NCI-H2081 treated with DMSO at 0.1 percent for 48 hours (cell line): ENCODE results near the gene TM4SF4.
A peak's percentile ranks its signal among the peaks of the same experiment; 100 is the strongest.

ENCODE experiments used
- DNase-seq: peaks from one replicate; lab custom pipeline; 2025; lab: John Stamatoyannopoulos, UW

The TM4SF4 gene

DNA sequence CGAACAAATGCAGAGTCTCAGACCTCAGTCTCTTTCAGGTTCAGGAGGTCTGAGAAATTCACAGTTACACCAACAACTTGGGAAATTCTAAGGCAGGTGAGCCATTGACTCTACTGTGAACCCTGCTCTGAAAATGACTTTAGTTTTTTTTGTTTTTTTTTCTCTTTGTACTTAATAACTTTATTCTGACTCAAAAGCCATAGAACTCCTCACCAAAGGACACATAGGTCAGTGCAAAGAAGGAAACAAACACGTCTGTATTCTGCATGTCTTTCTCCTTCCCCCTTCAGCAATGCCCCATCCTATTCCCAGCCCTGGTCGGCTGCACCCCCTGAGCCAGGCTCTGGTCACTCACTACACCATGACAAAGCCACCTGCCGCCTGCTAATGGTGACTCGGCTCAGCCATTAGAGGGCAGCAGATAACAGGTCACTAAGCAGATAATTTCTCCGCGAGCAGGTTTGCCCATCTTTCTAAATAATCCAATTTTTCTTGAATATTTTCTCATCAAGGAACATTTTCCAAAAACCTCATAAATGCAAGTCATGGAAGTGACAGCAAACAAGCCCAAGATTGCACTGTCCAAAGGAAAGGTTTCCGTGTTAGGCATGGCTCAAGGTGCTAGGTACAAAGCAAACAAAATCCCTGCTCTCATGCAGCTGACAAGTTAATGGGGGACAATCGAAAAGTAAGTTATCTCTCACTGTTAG is 37.7 kb downstream of the TM4SF4 start:
- DNase-seq, result peak; percentile 45

DNA sequence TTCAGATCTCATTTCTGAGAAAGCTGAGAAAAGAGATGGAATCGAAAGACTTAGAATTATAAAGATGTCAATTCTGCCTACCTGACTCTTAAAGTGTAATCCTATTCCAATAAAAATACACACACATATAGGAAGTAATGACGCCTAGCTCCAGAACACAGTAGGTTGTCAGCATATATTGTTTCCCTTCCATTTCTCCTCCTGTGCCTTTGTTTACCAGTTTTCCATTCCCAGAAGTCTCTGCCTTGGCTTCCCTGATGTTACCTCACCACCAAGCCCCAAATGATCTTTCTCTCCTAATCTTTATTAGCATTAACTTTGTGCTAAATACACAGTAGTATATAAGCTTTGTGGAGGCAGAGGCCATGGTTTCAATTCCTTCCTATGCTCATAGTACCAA is 40.0 kb downstream of the TM4SF4 start:
- DNase-seq, result no peak

DNA sequence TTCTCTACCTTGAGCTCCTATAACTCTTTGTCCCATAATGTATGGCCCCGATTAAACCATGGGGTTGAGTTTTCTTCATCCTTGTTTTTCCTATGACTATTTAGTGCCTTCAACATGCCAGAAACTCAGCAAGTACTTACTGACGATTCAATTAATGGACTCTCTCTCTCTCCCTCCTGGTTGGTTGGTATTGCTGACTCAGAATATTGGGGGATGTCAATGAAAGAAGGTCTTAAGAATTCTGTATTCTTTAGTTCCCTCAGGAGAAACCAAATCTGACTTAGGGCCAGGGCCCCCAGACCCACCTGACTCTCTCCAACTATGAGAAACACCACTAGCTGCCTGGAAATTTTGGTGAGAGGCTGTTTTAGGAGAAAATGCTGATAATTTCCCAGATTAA is 40.8 kb downstream of the TM4SF4 start:
- no peak for DNase-seq

DNA sequence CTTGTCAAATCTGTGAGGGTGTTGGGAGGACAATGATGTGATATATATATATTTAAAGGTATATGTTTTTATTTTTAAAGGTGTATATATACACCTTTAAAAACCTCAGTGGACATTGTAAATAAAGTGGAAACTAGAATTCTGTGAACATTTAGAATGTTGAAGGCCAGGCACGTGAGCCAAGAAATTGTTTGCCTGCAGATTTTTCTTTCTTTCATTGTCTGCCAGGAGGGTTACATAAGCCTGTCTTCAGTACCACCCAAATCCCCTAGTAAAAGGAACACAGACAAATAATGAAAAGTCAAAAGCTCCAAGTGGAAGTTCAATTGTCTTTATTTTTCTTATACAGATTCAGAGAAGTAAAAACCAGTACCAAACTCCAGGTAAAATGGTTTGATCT is 42.4 kb downstream of the TM4SF4 start:
- DNase-seq, result no peak

DNA sequence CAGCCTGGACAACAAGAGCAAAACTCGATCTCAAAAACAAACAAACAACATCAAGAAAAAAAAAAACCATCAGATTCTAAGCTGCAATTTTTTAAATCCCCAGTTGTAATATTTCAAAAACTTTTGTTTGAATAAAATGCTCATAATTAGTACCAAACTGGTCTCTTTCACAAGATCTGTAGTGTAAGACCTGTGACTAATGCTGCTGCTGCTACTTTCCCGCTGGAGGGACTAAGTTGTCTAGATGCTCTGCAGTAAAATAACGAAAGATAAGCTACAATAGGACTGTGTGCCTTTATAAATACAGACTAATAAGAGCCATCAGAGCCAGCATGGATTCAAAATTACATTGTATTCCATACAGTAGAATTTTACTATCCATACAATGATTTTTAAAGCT is 45.4 kb downstream of the TM4SF4 start:
- DNase-seq, result no peak

DNA sequence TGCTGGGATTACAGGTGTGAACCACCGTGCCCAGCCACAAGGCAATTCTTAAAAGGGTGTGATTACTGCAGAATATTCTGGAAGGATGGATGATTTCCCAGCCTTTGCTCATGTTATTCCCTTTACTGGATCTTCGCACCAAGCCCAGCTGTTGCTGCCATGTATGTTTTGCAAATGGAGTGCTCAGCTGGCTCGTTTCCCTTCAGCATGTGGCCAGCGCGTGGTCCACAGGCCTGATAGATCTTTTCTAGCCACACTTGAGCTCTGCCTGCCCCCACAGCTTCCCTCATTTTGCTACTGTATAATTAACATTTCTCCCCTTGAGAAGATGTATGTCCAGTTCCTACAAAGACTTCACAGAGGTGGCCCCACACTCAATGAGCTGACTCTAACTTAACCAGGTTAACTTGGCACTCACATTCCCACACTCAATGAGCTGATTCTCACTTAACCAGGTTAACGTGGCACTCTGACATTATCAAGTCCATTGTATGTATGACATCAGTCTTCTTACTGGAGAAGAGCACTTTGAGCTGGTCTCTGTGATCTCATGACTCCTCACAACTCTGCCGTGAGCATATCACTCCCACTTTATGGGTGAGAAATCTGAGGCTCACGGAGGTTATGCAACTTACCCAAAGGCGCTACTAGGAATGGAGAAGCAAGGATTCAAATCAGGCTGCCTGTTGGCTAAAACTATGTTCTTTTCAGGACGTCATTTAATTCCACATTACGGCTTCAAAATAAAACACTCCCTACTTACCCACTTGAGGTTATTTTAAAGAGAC is 49.2 kb downstream of the TM4SF4 start:
- no peak for DNase-seq

DNA sequence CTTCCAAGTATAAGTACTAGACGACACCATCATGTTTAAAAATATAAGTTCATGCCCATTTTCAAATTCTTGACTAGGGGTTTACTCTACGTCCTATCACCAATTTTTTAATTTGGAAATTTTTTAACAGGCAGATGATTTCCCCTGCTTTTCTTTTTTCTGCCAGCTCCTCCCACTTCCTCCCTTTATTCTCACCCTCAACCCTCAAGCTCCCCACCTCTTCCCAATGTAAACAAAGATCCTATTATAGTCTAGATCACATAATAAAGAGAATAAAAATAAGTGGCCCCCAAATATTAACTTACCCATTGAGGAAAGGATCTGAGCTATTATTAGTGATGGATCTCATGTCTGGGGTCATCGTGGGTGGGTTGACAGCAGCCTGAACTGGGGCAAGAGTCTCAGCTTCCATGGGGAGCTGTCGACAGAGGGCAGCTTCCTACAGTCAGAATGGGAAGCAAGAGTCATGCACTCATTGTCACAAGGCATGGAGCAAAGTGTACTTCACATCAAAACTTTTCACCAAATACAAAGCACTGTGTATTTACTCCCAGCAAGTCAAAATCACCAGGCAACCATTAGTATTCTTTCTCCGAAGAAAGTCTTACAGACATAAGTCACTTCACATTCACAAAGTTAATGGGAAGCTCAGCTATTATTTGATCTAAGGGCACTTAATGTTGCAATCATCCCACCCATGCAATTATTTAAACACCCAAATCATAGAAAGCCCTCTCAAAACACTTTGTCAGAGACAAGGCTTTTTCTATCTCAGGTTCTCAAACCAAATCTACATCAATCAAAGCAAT is 53.2 kb downstream of the TM4SF4 start:
- DNase-seq, result no peak

DNA sequence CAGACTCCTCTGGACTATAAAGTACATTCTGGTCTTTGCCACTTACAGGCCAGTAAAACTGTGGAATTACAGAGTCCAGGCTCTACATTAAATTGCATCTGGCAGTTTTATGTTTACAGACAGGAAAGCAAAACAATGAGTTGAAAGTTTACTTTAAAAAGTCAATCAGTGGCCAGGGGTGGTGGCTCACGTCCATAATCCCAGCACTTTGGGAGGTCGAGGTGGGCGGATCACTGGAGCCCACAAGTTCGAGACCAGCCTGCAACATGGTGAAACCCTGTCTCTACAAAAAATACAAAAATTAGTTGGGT is 53.8 kb downstream of the TM4SF4 start:
- DNase-seq, result no peak

DNA sequence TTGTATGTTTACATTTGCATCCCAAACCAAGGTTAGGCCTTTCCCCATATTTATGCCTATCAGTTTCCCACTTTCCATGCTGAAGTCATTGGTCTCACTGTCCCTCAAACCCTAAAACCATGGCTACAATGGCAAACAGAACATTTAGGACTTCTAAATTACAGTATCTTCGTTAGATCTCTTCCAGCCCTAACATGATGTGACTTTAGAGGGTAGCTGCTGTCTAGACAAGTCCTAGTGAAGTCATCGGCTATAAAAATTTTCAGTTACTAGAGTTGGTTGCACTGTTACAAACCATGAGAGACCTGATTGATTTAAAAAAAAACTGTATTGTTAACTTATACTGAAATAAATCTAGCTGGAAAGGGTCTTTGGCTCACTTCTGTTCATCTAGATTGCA is 54.6 kb downstream of the TM4SF4 start:
- DNase-seq, result no peak

DNA sequence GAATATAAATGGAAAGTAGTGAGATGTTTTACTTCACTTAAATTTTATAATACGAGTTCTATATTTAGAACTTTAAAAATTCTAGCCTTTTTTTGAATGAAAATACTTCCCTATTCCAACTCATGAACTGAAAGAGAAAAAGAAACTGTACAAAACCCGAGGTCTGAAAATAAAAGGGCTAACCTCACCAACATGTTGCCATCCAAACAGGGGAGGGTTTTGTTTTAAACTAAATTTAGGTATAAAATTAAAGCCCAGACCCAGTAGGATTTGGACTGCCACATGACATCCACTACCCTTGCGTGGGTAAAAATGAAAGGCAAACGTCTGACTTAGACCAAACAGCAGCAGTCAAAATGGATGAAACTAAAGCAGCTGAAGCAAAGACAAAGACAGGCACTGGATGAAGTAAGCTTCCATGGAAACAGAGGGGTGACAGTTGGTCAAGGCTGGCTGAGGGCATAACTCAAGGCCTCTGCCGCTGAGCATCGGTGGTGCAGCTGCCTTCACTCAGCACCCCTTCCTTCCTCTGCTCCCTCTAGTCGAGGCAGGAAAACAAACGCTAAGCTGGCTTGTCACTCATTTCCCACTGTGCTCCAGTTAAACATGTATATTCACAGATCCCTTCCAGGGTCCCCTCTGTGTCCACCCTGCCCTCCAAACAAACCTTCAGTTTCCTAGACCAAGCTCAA is 58.1 kb downstream of the TM4SF4 start:
- no peak for DNase-seq

DNA sequence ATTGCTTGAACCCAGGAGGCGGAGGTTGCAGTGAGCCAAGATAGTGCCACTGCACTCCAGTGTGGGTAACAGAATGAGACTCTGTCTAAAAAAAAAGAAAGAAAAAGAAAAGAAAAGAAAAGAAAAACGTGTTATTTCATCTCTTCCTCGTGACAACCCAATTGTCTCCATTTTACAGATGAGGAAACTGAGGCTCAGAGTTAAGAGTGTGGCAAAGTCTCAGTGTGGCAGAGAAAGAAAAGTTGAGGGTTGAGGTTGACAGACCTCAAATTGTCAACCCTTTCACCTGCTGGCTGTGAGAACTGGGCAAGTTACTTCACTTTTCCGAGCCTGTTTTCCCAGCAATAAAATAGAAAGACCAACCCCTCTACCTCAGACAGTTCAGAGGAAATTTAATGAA is 59.6 kb downstream of the TM4SF4 start:
- no peak for DNase-seq

DNA sequence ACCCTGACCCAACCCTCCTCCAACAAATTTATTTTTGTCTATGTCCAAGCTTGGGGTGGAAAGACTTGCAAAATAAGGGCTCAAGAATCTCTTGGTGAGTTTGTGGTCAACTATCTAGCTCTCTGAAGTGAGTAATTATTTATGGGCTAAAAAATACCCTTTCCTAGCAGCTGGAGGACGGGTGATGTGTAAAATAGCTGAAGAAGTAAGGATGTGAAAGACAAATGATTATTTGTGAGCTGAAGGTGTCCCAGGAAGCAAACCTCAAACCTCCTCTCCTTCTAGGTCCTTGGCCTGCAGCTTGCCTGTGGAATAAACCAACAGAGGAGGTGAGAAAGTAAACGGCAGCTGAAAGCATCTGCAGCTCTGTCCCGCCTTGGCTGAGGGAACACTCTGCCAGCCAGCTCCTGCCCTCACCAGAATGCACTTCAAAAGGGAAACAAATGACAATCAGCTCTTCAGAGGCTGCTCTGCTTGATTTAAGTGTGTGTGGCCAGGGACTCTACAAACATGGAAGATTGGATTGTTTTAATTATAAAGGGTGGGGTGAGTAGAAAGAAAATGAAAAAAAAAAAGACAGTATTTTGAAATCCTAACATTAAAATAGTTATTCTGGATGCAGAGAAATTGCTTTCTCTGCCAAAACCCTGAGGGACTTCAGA is 60.3 kb downstream of the TM4SF4 start:
- DNase-seq, result peak; percentile 81

DNA sequence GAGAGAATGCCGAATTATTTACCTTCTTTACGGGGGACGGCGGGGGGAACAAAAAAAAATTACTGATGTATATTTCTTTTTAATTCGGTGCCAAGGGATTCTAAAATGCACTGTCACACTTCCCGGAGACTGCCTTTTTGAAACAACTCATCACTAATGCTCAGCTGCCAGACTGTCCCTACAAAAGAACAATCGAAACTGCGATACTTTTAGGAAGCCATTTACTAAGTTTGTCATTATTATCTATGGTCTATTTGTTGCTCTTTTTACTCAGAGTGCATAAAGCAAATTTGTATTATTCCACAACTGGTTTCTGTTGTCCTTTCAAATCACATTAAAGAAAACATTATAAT is 60.8 kb downstream of the TM4SF4 start:
- DNase-seq, result peak; percentile 81

DNA sequence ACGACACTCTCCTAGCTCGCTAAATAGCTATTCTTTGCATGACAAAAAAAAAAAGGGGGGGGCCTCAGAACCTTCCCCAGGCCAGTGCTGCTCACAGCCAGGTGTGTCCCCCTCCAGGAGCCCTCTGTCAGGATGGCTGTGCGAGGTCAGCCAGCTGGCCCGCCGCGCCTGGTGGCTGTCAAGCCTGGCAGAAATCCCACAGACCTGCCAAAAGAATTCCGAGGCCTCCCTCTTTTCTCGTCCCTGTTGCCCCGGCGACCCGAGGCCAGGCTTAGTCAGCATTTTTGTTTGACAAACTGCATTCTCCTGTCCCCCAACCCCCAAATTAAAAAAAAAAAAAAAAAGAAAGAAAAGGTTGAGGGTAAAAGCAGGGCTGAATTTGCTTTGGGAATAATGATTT is 61.9 kb downstream of the TM4SF4 start:
- DNase-seq, result no peak

DNA sequence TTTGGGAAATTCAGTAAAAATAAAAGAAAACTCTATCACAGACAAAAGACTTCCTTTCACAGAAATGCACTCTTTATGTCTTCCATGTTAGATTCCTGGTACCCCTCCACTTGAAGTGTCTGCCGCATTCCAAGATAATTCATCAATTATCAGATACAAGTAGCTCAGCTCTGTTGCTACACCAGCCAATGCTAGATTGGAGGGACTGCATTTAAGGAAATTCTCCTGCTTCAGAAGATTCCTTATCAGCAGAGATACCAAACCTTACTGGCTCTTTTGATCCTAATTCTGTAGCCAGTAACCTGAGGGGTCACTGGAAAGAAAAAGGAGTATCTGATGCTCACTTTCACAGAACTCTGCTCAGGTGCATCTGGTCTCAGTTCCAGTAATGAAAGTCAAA is 63.9 kb downstream of the TM4SF4 start:
- no peak for DNase-seq

DNA sequence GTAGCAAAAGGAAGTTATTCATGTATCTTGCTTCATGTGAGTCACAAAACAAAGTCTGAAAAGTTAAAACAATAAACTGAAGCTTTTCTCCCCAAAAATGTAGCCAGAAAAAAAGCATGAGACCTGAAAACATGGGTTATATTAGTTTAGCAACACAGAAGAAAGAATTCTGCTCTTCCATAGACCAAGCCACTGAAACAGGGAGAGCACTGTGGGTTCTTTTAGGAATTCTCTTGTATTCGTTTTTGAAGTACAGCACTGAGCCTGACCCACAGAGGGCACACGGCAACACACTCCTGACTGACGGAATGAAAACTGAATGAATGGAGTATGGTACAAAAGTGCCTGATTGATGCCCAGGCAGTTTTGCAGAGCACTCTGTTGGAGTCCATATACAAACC is 66.6 kb downstream of the TM4SF4 start:
- DNase-seq, result no peak

DNA sequence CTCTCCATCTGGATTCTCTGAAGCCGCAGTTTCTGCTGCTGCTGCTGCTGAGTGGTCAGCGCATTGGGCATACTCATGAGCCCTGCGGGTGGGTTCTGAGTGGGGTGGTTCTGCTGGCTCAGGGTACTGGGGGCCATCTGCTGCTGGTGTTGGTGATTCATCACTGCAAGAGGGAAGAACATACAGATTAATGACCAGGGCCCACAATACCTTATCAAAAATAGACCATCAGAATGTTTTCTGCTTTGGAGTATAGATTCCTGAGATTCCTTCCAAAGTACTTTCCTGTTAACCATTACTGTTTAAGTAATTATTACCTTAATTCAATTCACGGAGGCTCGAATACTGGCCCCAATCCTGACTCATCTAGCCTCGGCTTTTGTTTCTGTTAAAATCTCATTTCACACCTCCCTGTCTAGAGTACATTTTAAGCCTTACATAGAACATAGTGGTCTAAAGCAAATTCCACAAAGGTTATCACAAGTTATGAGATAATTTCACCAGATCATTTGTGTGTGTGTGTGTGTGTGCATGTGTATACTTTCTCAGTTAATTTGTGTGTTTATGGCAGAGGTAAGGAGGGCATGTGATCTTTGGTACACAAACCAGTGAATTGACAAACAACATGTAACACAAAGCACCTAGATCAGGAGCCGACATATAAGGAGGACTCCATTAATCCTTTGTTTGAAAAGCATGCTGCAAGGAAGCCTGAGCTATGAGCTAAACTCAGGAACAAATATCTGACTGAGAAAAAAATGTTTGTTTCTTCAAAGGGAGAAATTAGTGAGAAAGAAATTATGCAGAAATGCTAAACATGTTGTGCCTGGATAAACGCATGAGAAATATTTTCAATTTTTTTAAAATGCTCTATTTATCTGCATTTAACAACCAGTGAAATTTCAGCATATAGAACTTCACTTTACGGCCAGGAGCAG is 68.1 kb downstream of the TM4SF4 start:
- no peak for DNase-seq

DNA sequence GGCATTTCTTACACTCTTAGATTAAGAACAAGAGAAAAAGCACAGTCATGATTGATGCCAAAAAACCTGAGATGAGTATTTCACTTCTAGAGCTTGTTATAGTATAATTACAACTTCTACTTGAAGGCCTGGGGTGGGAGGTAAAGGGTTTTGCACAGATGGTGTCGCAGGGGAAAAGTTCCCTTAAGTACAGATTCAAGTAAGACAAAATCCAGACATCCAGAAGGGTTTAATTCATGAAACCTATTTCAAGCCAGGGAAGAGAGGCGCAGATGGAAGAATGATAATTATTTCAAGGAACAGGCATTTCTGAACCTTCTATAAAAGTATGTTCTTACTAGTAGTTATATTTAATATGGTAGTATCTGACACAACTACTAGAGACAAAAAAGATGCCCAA is 70.6 kb downstream of the TM4SF4 start:
- DNase-seq, result no peak

DNA sequence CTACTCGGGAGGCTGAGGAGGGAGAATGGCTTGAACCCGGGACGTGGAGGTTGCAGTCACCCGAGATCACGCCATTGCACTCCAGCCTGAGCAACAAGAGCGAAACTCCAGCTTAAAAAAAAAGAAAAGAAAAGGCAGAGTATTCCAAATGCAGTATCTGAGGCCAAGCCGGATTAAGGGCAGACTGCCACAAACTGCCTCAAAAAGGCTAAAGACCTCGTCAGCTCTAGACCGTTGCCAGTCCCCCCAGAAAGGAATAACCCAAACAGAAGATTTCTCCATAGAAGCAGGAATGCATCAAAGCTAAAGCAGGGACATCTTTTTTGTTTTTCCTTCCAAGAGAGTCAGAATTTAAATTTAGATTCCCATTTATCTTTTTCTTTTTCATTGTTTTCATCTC is 72.9 kb downstream of the TM4SF4 start:
- DNase-seq, result no peak

DNA sequence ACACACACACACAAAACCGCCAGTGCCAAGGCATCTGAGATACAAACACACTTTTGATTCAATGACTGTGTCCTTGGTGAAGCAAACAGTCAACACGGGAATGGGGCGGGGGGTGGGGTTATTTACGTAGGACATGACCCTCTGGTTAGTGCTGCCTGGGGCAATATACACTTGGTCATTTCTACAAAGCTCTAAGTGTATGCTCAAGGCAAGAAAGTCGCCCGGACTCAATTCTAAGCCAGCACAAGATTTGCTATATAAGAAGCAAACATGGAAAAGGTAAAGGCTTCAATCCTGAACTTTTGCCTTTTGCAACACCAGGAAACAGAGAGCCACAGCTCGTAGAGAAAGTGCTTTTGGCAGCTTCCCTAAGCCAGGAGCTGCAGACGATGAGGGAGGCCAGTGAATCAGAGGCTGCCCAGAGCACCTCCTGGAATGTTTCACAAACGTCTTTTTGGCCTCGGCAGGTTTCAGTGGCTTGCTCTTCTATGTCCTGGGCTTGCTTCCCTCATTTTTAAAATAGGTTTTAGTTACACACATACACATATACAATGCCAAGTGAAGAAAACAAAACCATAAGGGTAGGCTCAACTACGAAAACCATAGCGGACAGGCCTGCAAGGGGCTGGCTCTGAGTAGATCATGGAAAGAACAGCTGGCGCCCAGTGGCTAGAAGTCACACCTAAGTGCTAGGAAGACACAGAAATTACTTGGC is 73.6 kb downstream of the TM4SF4 start:
- no peak for DNase-seq
